Esophagus muscularis mucosa (tissue), 3 donors: ENCODE measurements around the gene MAP2.

Experiments used
- CTCF ChIP-seq, 3 experiments: fragments of 200-600 bp in 2 of 3; fragments of 450-650 bp in 1 of 3; sonication (generic) in 2 of 3; IDR thresholded peaks; one replicate each; pipeline ENCODE4 v1.5.1; 2017 to 2019; ENCODE audit warnings: antibody characterized with exemption in 3 of 3, mild to moderate bottlenecking in 2 of 3, moderate library complexity in 1 of 3
- POLR2A ChIP-seq: fragments of 450-650 bp; IDR thresholded peaks from one replicate; pipeline ENCODE4 v1.6.1; 2017; ENCODE audit warnings: antibody characterized with exemption, moderate library complexity, mild to moderate bottlenecking, low read depth
- POLR2AphosphoS5 ChIP-seq, 2 donors: sonication (generic); formaldehyde crosslinking; IDR thresholded peaks; one replicate each; pipeline ENCODE4 v1.6.1; 2017; ENCODE audit warnings: antibody characterized with exemption in 2 of 2

- TF ChIP-seq CTCF (IDR thresholded peaks at IDR 0.05) = no peak
- no peak for TF ChIP-seq POLR2A
- no peak for TF ChIP-seq POLR2AphosphoS5 (IDR thresholded peaks at IDR 0.05)
Measured at GRCh38 chr2:209581040-209581439, 157.2 kb downstream of the MAP2 start.
